HG03571 (cell line): ENCODE data around the gene ACO2.
"Not testable (repeated sequence)": the region's sequence is repeated elsewhere in the genome, so short reads cannot be mapped to it uniquely, and the experiment has no call there.

Experiments used
- ATAC-seq: cut with Tn5 transposase; IDR thresholded peaks from one replicate; pipeline ENCODE4 v1.9.1; 2021; ENCODE audit not compliant: unreplicated experiment

Gene ACO2

GRCh38 chr22:41447435-41448188 is 21.3 kb upstream of the ACO2 start:
- no peak for ATAC-seq

GRCh38 chr22:41448189-41448808 is 20.6 kb upstream of the ACO2 start:
- peak; percentile 42 for ATAC-seq

- ATAC-seq = no peak
Observed at GRCh38 chr22:41458161-41458728, 10.7 kb upstream of the ACO2 start.

GRCh38 chr22:41459431-41459830 is 9.5 kb upstream of the ACO2 start:
- no peak for ATAC-seq

GRCh38 chr22:41460071-41460470 is 8.8 kb upstream of the ACO2 start:
- not testable (repeated sequence) for ATAC-seq

- ATAC-seq = no peak
Observed at GRCh38 chr22:41461901-41462300, 7.0 kb upstream of the ACO2 start.

GRCh38 chr22:41469218-41469851 is 418 bp downstream of the ACO2 start:
- peak; percentile 12 for ATAC-seq

GRCh38 chr22:41470886-41471285 is 2.0 kb downstream of the ACO2 start:
- ATAC-seq = no peak

GRCh38 chr22:41471568-41471967 is 2.7 kb downstream of the ACO2 start:
- ATAC-seq = no peak

- ATAC-seq = no peak
Observed at GRCh38 chr22:41474872-41475451, 6.0 kb downstream of the ACO2 start.

- no peak for ATAC-seq
Observed at GRCh38 chr22:41478473-41478872, 9.6 kb downstream of the ACO2 start.

- no peak for ATAC-seq
Observed at GRCh38 chr22:41478891-41479521, 10.1 kb downstream of the ACO2 start.

- ATAC-seq = no peak
Observed at GRCh38 chr22:41479671-41480396, 10.9 kb downstream of the ACO2 start.

- ATAC-seq = no peak
Observed at GRCh38 chr22:41480397-41480735, 11.4 kb downstream of the ACO2 start.

- no peak for ATAC-seq
Observed at GRCh38 chr22:41481131-41481830, 12.4 kb downstream of the ACO2 start.

GRCh38 chr22:41481925-41482318 is 13.0 kb downstream of the ACO2 start:
- ATAC-seq = no peak

GRCh38 chr22:41482319-41482935 is 13.5 kb downstream of the ACO2 start:
- no peak for ATAC-seq

- no peak for ATAC-seq
Observed at GRCh38 chr22:41485033-41485432, 16.1 kb downstream of the ACO2 start.
